NCI-H187 treated with DMSO at 0.1 percent for 48 hours (cell line): ENCODE results near the gene RUBCNL.
"Not testable (repeated sequence)": the region's sequence is repeated elsewhere in the genome, so short reads cannot be mapped to it uniquely, and the experiment has no call there.

Source experiments
- DNase-seq: peaks from one replicate; lab custom pipeline; 2025; lab: John Stamatoyannopoulos, UW

RUBCNL gene

DNA sequence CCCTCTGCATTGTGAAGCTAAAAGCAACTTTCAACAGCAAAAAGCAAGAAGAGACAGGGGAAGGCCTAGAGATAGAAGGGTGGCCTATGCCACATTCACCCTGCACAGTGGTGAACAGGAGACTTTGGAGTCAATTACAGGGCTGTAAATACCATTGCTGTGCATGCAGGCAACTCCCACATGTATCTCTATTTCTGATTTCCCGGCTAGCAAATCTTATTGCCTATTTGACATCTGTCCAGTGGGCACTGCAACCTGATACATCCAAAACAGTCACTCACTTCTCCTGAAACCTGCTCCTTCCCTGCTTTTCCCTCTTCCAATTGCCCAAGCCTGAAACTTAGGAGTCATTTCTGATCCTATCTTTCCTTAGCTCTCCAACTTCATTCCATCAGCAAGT, 13.4 kb downstream of the RUBCNL start:
- DNase-seq = no peak

DNA sequence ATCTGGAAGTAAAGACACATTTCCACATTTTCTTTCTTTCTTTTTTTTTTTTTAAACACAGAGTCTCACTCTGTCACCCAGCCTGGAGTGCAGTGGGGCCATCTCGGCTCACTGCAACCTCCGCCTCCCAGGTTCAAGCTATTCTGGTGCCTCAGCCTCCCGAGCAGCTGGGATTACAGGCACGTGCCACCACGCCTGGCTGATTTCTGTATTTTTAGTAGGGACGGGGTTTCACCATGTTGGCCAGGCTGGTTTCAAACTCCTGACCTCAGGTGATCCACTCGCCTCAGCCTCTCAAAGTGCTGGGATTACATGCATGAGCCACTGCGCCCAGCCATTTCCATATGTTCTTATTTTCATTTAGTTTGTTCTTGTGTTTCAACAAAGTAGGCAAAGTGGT, 14.1 kb downstream of the RUBCNL start:
- DNase-seq = not testable (repeated sequence)

DNA sequence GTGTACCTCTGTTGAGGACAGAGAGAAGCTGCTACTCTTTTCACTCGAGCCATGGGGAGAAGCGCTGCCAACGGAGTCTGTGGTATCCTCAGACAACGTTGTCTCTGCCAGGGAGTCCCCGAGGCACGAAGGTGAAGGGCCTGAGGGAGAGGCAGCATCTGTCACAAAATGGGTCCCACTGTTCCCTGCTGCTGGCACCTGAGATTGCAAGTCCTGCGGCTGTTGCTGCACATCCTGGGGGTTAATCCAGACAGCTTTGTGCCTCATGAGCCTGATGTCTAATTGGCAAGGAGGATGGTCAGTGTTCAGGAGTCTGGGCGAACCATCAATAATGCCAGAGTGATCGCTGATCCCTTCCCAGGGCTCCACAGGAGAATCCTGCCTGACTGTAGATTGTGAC, 15.0 kb downstream of the RUBCNL start:
- no peak for DNase-seq

GRCh38 chr13:46369506-46370277, 17.4 kb downstream of the RUBCNL start:
- DNase-seq = no peak

GRCh38 chr13:46367617-46368327, 19.3 kb downstream of the RUBCNL start:
- DNase-seq = no peak

- DNase-seq = no peak
These were observed 25.6 kb downstream of the RUBCNL start for GRCh38 chr13:46361276-46361934.

GRCh38 chr13:46360604-46361003, 26.4 kb downstream of the RUBCNL start:
- DNase-seq = no peak

- DNase-seq = no peak
These were observed 27.3 kb downstream of the RUBCNL start for GRCh38 chr13:46359714-46360113.

DNA sequence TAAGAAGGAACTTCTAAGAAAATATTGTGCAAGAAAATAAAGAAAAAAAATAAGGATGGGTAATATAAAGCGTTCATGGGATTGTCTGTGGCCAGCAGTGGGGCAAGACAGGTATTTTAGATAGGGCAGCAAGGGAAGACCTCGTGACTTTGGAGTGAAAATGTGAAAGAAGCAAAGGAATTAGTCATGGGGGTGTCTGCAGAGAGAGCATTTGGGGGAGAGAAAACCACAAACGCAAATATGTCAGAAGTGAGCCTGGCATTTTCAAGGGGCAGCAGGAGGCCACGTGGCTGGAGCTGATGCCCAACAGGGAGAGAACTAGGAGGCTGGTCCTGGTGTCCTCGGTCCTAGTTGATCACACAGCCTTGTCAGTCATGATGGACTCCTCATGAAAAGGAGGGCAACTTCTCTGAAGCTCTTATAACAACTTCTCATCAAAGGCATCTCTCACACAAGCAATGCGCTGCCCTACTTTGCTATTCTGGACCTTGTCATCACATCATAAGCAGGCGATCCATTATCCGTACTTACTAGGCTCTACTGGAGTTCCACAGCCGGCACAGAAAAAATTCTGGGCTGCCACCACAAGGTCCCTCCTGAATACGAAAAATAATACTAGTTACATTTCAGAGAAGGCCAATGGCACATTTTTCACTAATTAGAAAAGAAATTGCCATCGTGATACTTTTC, 31.0 kb downstream of the RUBCNL start:
- no peak for DNase-seq

DNA sequence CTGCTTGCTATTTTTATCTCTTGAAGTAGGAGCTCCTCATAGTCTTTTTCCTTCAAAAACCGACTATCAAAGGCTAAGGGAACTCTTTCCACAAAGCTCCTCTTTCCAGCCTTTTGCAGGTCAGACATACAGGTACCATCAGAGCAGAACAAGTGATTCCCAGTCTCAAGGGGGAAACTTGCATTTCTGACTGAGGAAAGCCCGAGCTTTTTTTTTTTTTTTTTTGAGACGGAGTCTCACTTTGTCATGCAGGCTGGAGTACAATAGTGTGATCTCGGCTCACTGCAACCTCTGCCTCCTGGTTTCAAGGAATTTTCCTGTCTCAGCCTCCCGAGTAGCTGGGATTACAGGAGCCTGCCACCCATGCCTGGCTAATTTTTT, 32.0 kb downstream of the RUBCNL start:
- no peak for DNase-seq

- no peak for DNase-seq
These were observed 32.6 kb downstream of the RUBCNL start for GRCh38 chr13:46354156-46355087.

DNA sequence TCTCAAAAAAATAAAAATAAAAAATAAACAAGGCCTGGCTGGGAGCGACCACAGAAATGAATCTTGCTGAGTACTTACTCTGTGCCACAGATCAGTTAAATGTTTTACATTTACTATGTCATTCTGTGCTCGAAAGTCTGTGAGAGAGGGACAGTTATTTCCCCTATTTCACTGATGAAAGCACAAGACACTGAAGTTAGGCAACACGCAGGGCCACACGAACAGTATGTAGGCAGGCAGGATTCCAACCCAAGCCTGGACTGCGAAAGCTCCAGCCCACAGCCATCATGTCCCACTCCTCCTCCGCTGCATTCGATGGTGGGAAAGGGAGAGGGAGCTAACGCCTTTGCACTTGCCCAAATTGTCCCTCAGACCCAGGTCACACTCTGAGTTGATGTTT, 34.2 kb downstream of the RUBCNL start:
- DNase-seq = no peak

- no peak for DNase-seq
These were observed 37.0 kb downstream of the RUBCNL start for GRCh38 chr13:46350003-46350402.

- no peak for DNase-seq
These were observed 38.1 kb downstream of the RUBCNL start for GRCh38 chr13:46348961-46349360.

GRCh38 chr13:46347277-46347676, 39.8 kb downstream of the RUBCNL start:
- DNase-seq = no peak

GRCh38 chr13:46345866-46346265, 41.2 kb downstream of the RUBCNL start:
- DNase-seq = no peak

DNA sequence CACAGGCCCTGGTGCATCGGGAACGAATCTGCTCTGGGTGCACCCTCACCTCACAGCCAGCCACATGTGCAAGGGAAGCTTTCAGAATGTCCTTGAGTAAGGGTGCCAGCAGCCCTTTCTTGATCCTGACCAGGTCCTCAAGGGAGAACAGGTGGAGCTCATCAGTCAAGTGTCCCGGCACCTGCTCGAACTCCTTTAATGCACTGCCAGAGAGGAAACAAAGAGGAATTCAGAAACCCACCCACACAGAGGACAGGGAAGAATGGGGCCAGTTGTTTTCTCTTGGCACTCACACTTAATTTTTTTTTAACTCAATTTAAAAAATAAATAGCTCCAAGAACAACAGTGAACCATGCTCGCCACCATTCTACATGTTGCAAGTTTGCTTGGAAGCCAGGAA, 41.7 kb downstream of the RUBCNL start:
- DNase-seq = no peak

GRCh38 chr13:46343279-46343994, 43.6 kb downstream of the RUBCNL start:
- no peak for DNase-seq

DNA sequence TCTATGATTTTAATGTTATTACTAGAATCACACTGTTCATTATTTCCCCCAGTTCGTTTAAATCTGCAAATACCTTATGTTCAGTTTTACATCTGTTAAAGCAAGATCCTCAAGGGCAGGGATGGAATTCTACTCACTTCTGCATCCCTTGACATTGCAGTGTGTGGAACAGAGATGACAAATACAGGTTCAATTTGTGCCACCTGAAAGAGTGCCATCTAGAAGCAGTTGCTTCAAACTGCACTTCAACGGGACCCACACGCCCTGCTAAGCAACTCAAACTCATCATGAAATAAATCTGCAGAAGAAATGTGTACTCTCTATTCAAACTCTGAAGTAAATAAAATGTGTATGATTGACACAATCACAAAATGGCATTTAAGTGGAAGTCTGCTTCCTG, 44.5 kb downstream of the RUBCNL start:
- DNase-seq = no peak

- DNase-seq = no peak
These were observed 45.8 kb downstream of the RUBCNL start for GRCh38 chr13:46341112-46341711.
